Measurements from ENCODE around the gene PFDN4.

GRCh38 chr20:54207053-54207742, 689 bp upstream of the PFDN4 start:
- TF ChIP-seq CTCF (IDR thresholded peaks at IDR 0.05) (no peak), POLR2A (IDR thresholded peaks at IDR 0.05) (no peak)
